ENCODE results near the gene GCC2.

GCC2 gene

GRCh38 chr2:108538000-108538625 is 89.1 kb downstream of the GCC2 start:
- Histone ChIP-seq H4K20me1 (ENCODE audit: insufficient read depth, low read length, poor library complexity, severe bottlenecking) (peaks cover 28% of the 10 kb centered on the region), H2AFZ (ENCODE audit: low read length) (no peak overlapping the region), H3K9me2 (replicated peaks; ENCODE audit: low read depth, low read length) (no peaks in the 10 kb centered on the region), H3K4me2 (ENCODE audit: low read depth, low read length, poor library complexity, severe bottlenecking) (peak overlapping the region; percentile 90), H3K36me3 (ENCODE audit: insufficient read depth, low read length) (no peaks in the 10 kb centered on the region), H3K9me3 (ENCODE audit: insufficient read depth, low read depth, low read length) (no peaks in the 10 kb centered on the region), H3K4me3 (ENCODE audit: low read length, poor library complexity, severe bottlenecking) (peak overlapping the region; percentile 87), H3K4me1 (ENCODE audit: insufficient read depth, low read length, poor library complexity, severe bottlenecking) (peaks cover 58% of the 10 kb centered on the region), H3F3A (ENCODE audit: low read depth) (no peaks in the 10 kb centered on the region), H3K79me2 (ENCODE audit: insufficient read depth, low read length) (peaks cover 88% of the 10 kb centered on the region), H3K27me3 (ENCODE audit: insufficient read depth, low read length, poor library complexity, severe bottlenecking) (no peaks in the 10 kb centered on the region), H3K9ac (ENCODE audit: low read depth, low read length, poor library complexity, severe bottlenecking) (no peak overlapping the region)
- TF ChIP-seq EZH2phosphoT487 (IDR thresholded peaks at IDR 0.05; ENCODE audit: borderline replicate concordance) (no peak), CTCF (conservative IDR thresholded peaks at IDR 0.05; ENCODE audit: low read length) (no peak)

- H2AFZ ChIP-seq (ENCODE audit: low read length) = no peak overlapping the region
- no peaks in the 10 kb centered on the region for H3K9me3 ChIP-seq (ENCODE audit: insufficient read depth, low read depth, low read length)
- peaks cover 97% of the 10 kb centered on the region for H3K79me2 ChIP-seq (ENCODE audit: insufficient read depth, low read length)
- H4K20me1 ChIP-seq (ENCODE audit: insufficient read depth, low read length, poor library complexity, severe bottlenecking) = peaks cover 15% of the 10 kb centered on the region
- H3K27me3 ChIP-seq (ENCODE audit: insufficient read depth, low read length, poor library complexity, severe bottlenecking) = no peaks in the 10 kb centered on the region
- no peak for TF ChIP-seq CTCF (conservative IDR thresholded peaks at IDR 0.05; ENCODE audit: low read length)
- no peak for TF ChIP-seq EZH2phosphoT487 (IDR thresholded peaks at IDR 0.05; ENCODE audit: borderline replicate concordance)
- H3K9ac ChIP-seq (ENCODE audit: low read depth, low read length, poor library complexity, severe bottlenecking) = no peak overlapping the region
- H3K9me2 ChIP-seq (replicated peaks; ENCODE audit: low read depth, low read length) = no peaks in the 10 kb centered on the region
- H3F3A ChIP-seq (ENCODE audit: low read depth) = no peaks in the 10 kb centered on the region
- peak overlapping the region; percentile 25 for H3K4me2 ChIP-seq (ENCODE audit: low read depth, low read length, poor library complexity, severe bottlenecking)
- H3K4me3 ChIP-seq (ENCODE audit: low read length, poor library complexity, severe bottlenecking) = peak overlapping the region; percentile 5
- H3K4me1 ChIP-seq (ENCODE audit: insufficient read depth, low read length, poor library complexity, severe bottlenecking) = peaks cover 45% of the 10 kb centered on the region
- no peaks in the 10 kb centered on the region for H3K36me3 ChIP-seq (ENCODE audit: insufficient read depth, low read length)
These were observed 92.4 kb downstream of the GCC2 start for GRCh38 chr2:108541451-108541850.

GRCh38 chr2:108542071-108542470 is 93.1 kb downstream of the GCC2 start:
- peak overlapping the region; percentile 25 for H3K4me2 ChIP-seq (ENCODE audit: low read depth, low read length, poor library complexity, severe bottlenecking)
- H3K36me3 ChIP-seq (ENCODE audit: insufficient read depth, low read length) = no peaks in the 10 kb centered on the region

More at GRCh38 chr2:108542071-108542470, 93.1 kb downstream of the GCC2 start:
- Histone ChIP-seq H3K4me3 (ENCODE audit: low read length, poor library complexity, severe bottlenecking) (no peak overlapping the region), H3K79me2 (ENCODE audit: insufficient read depth, low read length) (peaks cover 97% of the 10 kb centered on the region), H4K20me1 (ENCODE audit: insufficient read depth, low read length, poor library complexity, severe bottlenecking) (peaks cover 11% of the 10 kb centered on the region), H3F3A (ENCODE audit: low read depth) (no peaks in the 10 kb centered on the region), H3K9ac (ENCODE audit: low read depth, low read length, poor library complexity, severe bottlenecking) (no peak overlapping the region), H3K27me3 (ENCODE audit: insufficient read depth, low read length, poor library complexity, severe bottlenecking) (no peaks in the 10 kb centered on the region), H3K9me2 (replicated peaks; ENCODE audit: low read depth, low read length) (no peaks in the 10 kb centered on the region), H3K9me3 (ENCODE audit: insufficient read depth, low read depth, low read length) (no peaks in the 10 kb centered on the region), H2AFZ (ENCODE audit: low read length) (no peak overlapping the region), H3K4me1 (ENCODE audit: insufficient read depth, low read length, poor library complexity, severe bottlenecking) (peaks cover 39% of the 10 kb centered on the region)
- TF ChIP-seq CTCF (conservative IDR thresholded peaks at IDR 0.05; ENCODE audit: low read length) = no peak
- no peak for TF ChIP-seq EZH2phosphoT487 (IDR thresholded peaks at IDR 0.05; ENCODE audit: borderline replicate concordance)

All from Loucy (cell line).